Peyer's patch (tissue), 4 donors: ENCODE results near the gene TRIM25.

Experiments used
- CTCF ChIP-seq, 6 experiments: fragments of 450-650 bp in 4 of 6; fragments of 200-600 bp in 2 of 6; sonication (generic) in 1 of 6; IDR thresholded peaks; one replicate each; pipeline ENCODE4 v1.5.1; 2017 to 2019; ENCODE audit warnings: antibody characterized with exemption in 6 of 6, mild to moderate bottlenecking in 3 of 6, moderate library complexity in 1 of 6
- POLR2A ChIP-seq, 2 donors: fragments of 450-650 bp; IDR thresholded peaks; one replicate each; pipeline ENCODE4 v1.5.1; 2017; ENCODE audit warnings: antibody characterized with exemption in 2 of 2, mild to moderate bottlenecking in 2 of 2, moderate library complexity in 2 of 2

GRCh38 chr17:56842577-56842976 lies 71.3 kb downstream of the TRIM25 start:
- TF ChIP-seq CTCF (IDR thresholded peaks at IDR 0.05) (no peak), POLR2A (IDR thresholded peaks at IDR 0.05) (no peak)
